Measurements from ENCODE around the gene AP1S2. TPM values are rescaled to one million over a fixed set of nuclear protein-coding genes. Genes with fewer than 3 reads are reported as not detected.

Gene AP1S2
- total and polyA plus RNA-seq, 2 of the 13 experiments (the other 11 are each of a cell fraction or from before 2014, with no cell fraction given), result 10.1 to 18.8 TPM

- ChIA-PET CTCF (ENCODE audit: low intra/inter-chr PET ratio, low total read pairs) (no interaction called here), POLR2A (no interaction called here)
- no peaks in the 10 kb centered on the region for H3K27me3 ChIP-seq (ENCODE audit: control insufficient read depth in 1 of 2, insufficient read depth in 2 of 2, low read length in 2 of 2)
- no peak overlapping the region for H2AFZ ChIP-seq (ENCODE audit: low read length)
- 0% methylated on average over 2 of the region's 4 CpGs for WGBS (ENCODE audit: low lambda C conversion rate)
- no peak for FAIRE-seq
- no peaks in the 10 kb centered on the region for H3K9me3 ChIP-seq (ENCODE audit: low read length)
- DNase-seq (ENCODE audit: low spot score), result no peak
- no peak overlapping the region for H3K4me3 ChIP-seq (replicated peaks in 1 of 3; ENCODE audit: insufficient read depth in 1 of 3, low read depth in 2 of 3, low read length in 3 of 3)
- no peaks in the 10 kb centered on the region for H3K79me2 ChIP-seq (ENCODE audit: insufficient read depth, low read length)
- no peaks in the 10 kb centered on the region for H4K20me1 ChIP-seq (ENCODE audit: insufficient read depth, low read length)
- no peaks in the 10 kb centered on the region for H3K4me1 ChIP-seq (ENCODE audit: insufficient read depth, low read length)
- no peak overlapping the region for H3K27ac ChIP-seq (ENCODE audit: extremely low read length, insufficient read depth, low read length)
- BruUV-seq (replicated peaks), result no TSS peak
- no peaks in the 10 kb centered on the region for H3K36me3 ChIP-seq (replicated peaks in 1 of 2; ENCODE audit: control insufficient read depth in 1 of 2, insufficient read depth in 2 of 2, low read length in 2 of 2)
- H3K4me2 ChIP-seq (ENCODE audit: low read depth, low read length), result no peak overlapping the region
- no peak overlapping the region for H3K9ac ChIP-seq (ENCODE audit: insufficient read depth, low read depth, low read length)
- ATAC-seq, result no peak
- TF ChIP-seq NCOR1 (IDR thresholded peaks at IDR 0.05; ENCODE audit: borderline replicate concordance, low read length) (no peak), ZNF772 (CRISPR knock-in tag; IDR thresholded peaks at IDR 0.05) (no peak), POLR2AphosphoS5 (IDR thresholded peaks at IDR 0.05; ENCODE audit: low read depth, low read length) (no peak), HOXA9 (CRISPR knock-in tag; IDR thresholded peaks at IDR 0.05; ENCODE audit: borderline replicate concordance) (no peak), ZNF598 (CRISPR knock-in tag; IDR thresholded peaks at IDR 0.05; ENCODE audit: borderline replicate concordance) (no peak)
- in situ Hi-C loops (cut with HindIII; ENCODE audit: extremely low pct_ligation_motif_present, low pct_unique_long_range_greater_than_20kb) (no loop called here), intact Hi-C loops (cut with micrococcal nuclease; ENCODE audit: unreplicated experiment) (no loop called here)
Observed at GRCh38 chrX:15873566-15873965, 19.0 kb upstream of the AP1S2 start.

GRCh38 chrX:15870310-15870709 lies 15.7 kb upstream of the AP1S2 start:
- no peak overlapping the region for H2AFZ ChIP-seq (ENCODE audit: low read length)
- no peak overlapping the region for H3K27ac ChIP-seq (ENCODE audit: extremely low read length, insufficient read depth, low read length)
- in situ Hi-C loops (cut with HindIII; ENCODE audit: extremely low pct_ligation_motif_present, low pct_unique_long_range_greater_than_20kb) (no loop called here), intact Hi-C loops (cut with micrococcal nuclease; ENCODE audit: unreplicated experiment) (no loop called here)
- no peaks in the 10 kb centered on the region for H3K9me3 ChIP-seq (ENCODE audit: low read length)
- CTCF ChIA-PET (ENCODE audit: low intra/inter-chr PET ratio, low total read pairs), result no interaction called here
- no peaks in the 10 kb centered on the region for H3K79me2 ChIP-seq (ENCODE audit: insufficient read depth, low read length)
- DNase-seq (ENCODE audit: low spot score) (no peak), ATAC-seq (no peak), FAIRE-seq (no peak)
- no peaks in the 10 kb centered on the region for H3K4me1 ChIP-seq (ENCODE audit: insufficient read depth, low read length)
- H3K9ac ChIP-seq (ENCODE audit: insufficient read depth, low read depth, low read length), result no peak overlapping the region
- H3K4me3 ChIP-seq (replicated peaks in 1 of 3; ENCODE audit: insufficient read depth in 1 of 3, low read depth in 2 of 3, low read length in 3 of 3), result no peak overlapping the region
- no TSS peak for BruUV-seq (replicated peaks)
- H3K27me3 ChIP-seq (ENCODE audit: control insufficient read depth in 1 of 2, insufficient read depth in 2 of 2, low read length in 2 of 2), result no peaks in the 10 kb centered on the region
- H4K20me1 ChIP-seq (ENCODE audit: insufficient read depth, low read length), result no peaks in the 10 kb centered on the region
- 0% methylated on average over 4 of the region's 4 CpGs for WGBS (ENCODE audit: low lambda C conversion rate)
- POLR2A ChIA-PET, result no interaction called here
- H3K36me3 ChIP-seq (replicated peaks in 1 of 2; ENCODE audit: control insufficient read depth in 1 of 2, insufficient read depth in 2 of 2, low read length in 2 of 2), result no peaks in the 10 kb centered on the region
- no peak overlapping the region for H3K4me2 ChIP-seq (ENCODE audit: low read depth, low read length)
- TF ChIP-seq ZNF280B (CRISPR knock-in tag; IDR thresholded peaks at IDR 0.05; ENCODE audit: borderline replicate concordance), result no peak
- TF ChIP-seq, protein P1, sequence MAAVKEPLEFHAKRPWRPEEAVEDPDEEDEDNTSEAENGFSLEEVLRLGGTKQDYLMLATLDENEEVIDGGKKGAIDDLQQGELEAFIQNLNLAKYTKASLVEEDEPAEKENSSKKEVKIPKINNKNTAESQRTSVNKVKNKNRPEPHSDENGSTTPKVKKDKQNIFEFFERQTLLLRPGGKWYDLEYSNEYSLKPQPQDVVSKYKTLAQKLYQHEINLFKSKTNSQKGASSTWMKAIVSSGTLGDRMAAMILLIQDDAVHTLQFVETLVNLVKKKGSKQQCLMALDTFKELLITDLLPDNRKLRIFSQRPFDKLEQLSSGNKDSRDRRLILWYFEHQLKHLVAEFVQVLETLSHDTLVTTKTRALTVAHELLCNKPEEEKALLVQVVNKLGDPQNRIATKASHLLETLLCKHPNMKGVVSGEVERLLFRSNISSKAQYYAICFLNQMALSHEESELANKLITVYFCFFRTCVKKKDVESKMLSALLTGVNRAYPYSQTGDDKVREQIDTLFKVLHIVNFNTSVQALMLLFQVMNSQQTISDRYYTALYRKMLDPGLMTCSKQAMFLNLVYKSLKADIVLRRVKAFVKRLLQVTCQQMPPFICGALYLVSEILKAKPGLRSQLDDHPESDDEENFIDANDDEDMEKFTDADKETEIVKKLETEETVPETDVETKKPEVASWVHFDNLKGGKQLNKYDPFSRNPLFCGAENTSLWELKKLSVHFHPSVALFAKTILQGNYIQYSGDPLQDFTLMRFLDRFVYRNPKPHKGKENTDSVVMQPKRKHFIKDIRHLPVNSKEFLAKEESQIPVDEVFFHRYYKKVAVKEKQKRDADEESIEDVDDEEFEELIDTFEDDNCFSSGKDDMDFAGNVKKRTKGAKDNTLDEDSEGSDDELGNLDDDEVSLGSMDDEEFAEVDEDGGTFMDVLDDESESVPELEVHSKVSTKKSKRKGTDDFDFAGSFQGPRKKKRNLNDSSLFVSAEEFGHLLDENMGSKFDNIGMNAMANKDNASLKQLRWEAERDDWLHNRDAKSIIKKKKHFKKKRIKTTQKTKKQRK (IDR thresholded peaks at IDR 0.05; ENCODE audit: low read length), result no peak
- TF ChIP-seq, protein P2, sequence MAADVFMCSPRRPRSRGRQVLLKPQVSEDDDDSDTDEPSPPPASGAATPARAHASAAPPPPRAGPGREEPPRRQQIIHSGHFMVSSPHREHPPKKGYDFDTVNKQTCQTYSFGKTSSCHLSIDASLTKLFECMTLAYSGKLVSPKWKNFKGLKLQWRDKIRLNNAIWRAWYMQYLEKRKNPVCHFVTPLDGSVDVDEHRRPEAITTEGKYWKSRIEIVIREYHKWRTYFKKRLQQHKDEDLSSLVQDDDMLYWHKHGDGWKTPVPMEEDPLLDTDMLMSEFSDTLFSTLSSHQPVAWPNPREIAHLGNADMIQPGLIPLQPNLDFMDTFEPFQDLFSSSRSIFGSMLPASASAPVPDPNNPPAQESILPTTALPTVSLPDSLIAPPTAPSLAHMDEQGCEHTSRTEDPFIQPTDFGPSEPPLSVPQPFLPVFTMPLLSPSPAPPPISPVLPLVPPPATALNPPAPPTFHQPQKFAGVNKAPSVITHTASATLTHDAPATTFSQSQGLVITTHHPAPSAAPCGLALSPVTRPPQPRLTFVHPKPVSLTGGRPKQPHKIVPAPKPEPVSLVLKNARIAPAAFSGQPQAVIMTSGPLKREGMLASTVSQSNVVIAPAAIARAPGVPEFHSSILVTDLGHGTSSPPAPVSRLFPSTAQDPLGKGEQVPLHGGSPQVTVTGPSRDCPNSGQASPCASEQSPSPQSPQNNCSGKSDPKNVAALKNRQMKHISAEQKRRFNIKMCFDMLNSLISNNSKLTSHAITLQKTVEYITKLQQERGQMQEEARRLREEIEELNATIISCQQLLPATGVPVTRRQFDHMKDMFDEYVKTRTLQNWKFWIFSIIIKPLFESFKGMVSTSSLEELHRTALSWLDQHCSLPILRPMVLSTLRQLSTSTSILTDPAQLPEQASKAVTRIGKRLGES (CRISPR knock-in tag; IDR thresholded peaks at IDR 0.05; ENCODE audit: borderline replicate concordance), result no peak
- no peak for TF ChIP-seq ZNF558 (CRISPR knock-in tag; IDR thresholded peaks at IDR 0.05; ENCODE audit: borderline replicate concordance)
- no peak for TF ChIP-seq TGIF2 (CRISPR knock-in tag; IDR thresholded peaks at IDR 0.05)
- TF ChIP-seq SP2 (CRISPR knock-in tag; IDR thresholded peaks at IDR 0.05), result no peak

All from HepG2 (cell line).